NT2/D1 (cell line): ENCODE data around the gene LRRC3C.

Experiments used
- DNase-seq: peaks from one replicate; pipeline ENCODE4 v3.0.0-alpha.2; 2011; ENCODE audit warnings: low read depth, low spot score
- H3K27me3 ChIP-seq: 2 replicates; pipeline ENCODE4 v1.6.0; 2011; ENCODE audit warnings: mild to moderate bottlenecking; ENCODE audit not compliant: insufficient read length, insufficient read depth
- H3K36me3 ChIP-seq: 2 replicates; pipeline ENCODE4 v1.6.1; 2011; ENCODE audit warnings: mild to moderate bottlenecking, low read length, mixed read lengths; ENCODE audit not compliant: insufficient read depth, insufficient read length
- H3K4me1 ChIP-seq: 2 replicates; pipeline ENCODE4 v1.5.1; 2011; ENCODE audit not compliant: insufficient read depth, insufficient read length
- H3K4me3 ChIP-seq: 2 replicates; pipeline ENCODE4 v1.5.1; 2011; ENCODE audit warnings: low read depth; ENCODE audit not compliant: insufficient read length
- H3K9ac ChIP-seq: 2 replicates; pipeline ENCODE4 v1.6.0; 2011; ENCODE audit warnings: low read depth; ENCODE audit not compliant: insufficient read length
- H3K9me3 ChIP-seq: 2 replicates; pipeline ENCODE4 v1.5.1; 2011; ENCODE audit warnings: mild to moderate bottlenecking, low read length; ENCODE audit not compliant: insufficient read depth
- SUZ12 ChIP-seq: IDR thresholded peaks from 2 replicates; pipeline ENCODE4 v1.6.1; 2011; ENCODE audit not compliant: insufficient read length, insufficient read depth; ENCODE audit errors: extremely low read depth
- YY1 ChIP-seq: IDR thresholded peaks from 2 replicates; pipeline ENCODE4 v1.6.1; 2011; ENCODE audit not compliant: insufficient read length, insufficient read depth
- ZNF274 ChIP-seq: IDR thresholded peaks from 2 replicates; pipeline ENCODE4 v1.6.1; 2011; ENCODE audit warnings: mild to moderate bottlenecking, low read depth, low read length

Gene LRRC3C

DNA sequence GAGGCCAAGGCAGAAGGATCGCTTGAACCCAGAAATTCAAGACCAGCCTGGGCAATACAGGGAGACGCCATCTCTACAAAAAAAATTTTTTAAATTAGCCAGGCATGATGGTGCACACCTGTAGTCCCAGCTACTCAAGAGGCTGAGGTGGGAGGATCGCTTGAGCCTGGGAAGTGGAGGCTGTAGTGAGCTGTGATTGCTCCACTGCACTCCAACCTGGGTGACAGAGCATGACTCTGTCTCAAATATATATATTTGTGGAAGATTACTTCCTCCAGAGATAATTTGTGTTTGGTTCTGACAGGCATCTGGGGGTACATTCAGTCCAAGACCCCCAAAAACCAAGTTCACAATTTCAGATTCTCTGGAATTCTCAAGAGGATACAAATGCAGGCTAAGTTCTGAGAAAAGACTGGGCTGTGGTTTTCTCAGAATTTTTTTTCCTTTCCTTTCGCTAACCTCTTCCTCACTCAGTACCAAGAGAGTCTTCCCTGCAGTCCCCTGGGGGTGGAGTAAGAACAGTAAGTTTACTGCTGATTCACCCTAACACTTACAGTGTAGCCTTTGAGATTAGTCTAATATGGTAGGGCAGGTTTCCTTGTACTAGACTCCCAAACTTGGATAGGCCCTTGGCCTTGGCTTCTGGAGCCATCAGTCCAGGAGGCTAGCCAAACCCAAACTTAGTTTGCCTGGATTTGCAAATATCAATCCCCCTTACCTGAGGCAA is 24.2 kb upstream of the LRRC3C start:
- peaks cover 39% of the 10 kb centered on the region for H3K36me3 ChIP-seq
- no peak overlapping the region for H3K4me3 ChIP-seq
- H3K4me1 ChIP-seq, result no peaks in the 10 kb centered on the region
- no peak overlapping the region for H3K9ac ChIP-seq
- no peaks in the 10 kb centered on the region for H3K9me3 ChIP-seq
- no peaks in the 10 kb centered on the region for H3K27me3 ChIP-seq
- no peak for TF ChIP-seq ZNF274
- no peak for TF ChIP-seq YY1
- no peak for TF ChIP-seq SUZ12
- DNase-seq, result no peak

DNA sequence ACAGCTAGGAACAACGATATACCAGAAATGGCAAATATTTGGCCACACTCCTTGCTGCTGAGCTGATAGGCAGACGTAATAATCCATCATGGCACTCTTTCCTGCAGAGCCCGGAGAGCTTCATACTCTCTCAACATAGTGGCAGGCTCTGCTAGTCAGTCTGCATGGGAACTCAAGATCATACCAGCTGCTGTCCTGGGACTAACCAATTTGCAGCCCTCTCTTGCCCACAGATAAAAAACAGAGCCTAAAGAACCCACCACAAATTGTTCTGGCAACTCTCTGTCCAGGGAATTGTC is 22.6 kb upstream of the LRRC3C start:
- no peak overlapping the region for H3K4me3 ChIP-seq
- no peaks in the 10 kb centered on the region for H3K9me3 ChIP-seq
- no peaks in the 10 kb centered on the region for H3K27me3 ChIP-seq
- H3K36me3 ChIP-seq, result peaks cover 53% of the 10 kb centered on the region
- no peak for DNase-seq
- no peak overlapping the region for H3K9ac ChIP-seq
- TF ChIP-seq YY1 (no peak), ZNF274 (no peak), SUZ12 (no peak)
- no peaks in the 10 kb centered on the region for H3K4me1 ChIP-seq

- Histone ChIP-seq H3K9me3 (no peaks in the 10 kb centered on the region), H3K36me3 (peaks cover 69% of the 10 kb centered on the region), H3K27me3 (no peaks in the 10 kb centered on the region), H3K9ac (no peak overlapping the region), H3K4me1 (peaks cover 2% of the 10 kb centered on the region), H3K4me3 (no peak overlapping the region)
- no peak for DNase-seq
- TF ChIP-seq SUZ12 (no peak), ZNF274 (no peak), YY1 (no peak)
Measured at GRCh38 chr17:39908789-39909352, 18.7 kb upstream of the LRRC3C start.

DNA sequence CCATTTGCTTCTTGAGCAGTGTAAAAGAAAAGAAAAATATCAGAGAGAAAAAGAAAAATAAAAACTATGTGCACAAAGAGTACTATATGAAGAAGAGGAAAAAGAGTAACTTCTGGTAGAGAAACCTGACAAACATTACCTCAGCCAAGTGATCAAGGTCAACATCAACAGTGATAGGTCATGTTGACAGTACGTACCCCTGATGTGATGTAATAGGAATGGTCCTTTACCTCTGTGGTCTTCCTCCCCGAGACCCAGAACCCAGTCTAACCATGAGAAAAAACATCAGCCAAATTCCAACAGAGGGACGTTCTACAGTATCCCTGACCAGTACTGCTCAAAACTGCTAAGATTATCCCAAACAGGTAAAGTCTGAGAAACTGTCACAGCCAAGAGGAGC is 13.5 kb upstream of the LRRC3C start:
- no peak overlapping the region for H3K4me3 ChIP-seq
- H3K9ac ChIP-seq, result no peak overlapping the region
- H3K4me1 ChIP-seq, result peaks cover 2% of the 10 kb centered on the region
- H3K27me3 ChIP-seq, result no peaks in the 10 kb centered on the region
- TF ChIP-seq ZNF274, result no peak
- TF ChIP-seq YY1, result no peak
- TF ChIP-seq SUZ12, result no peak
- DNase-seq, result no peak
- H3K9me3 ChIP-seq, result no peaks in the 10 kb centered on the region
- H3K36me3 ChIP-seq, result peaks cover 57% of the 10 kb centered on the region

DNA sequence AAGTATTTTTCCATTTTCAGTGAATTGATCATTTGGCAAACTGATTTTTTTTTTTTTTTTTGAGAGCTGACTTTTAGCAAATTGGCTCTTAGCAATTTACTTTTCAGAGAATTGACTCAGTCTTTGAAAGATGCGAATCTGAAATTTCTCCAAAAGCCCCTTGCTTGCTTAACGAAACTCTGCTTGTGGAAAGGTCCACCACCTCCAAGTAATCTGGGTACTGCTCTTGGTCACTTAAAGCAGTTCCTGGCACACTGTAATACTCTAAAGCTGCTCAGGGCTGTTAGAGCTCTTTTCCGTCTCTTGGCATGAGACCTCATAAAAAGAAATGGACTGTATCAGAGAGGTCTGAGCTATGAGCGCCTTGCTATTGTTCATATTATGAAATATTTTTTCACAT is 12.0 kb upstream of the LRRC3C start:
- no peak for TF ChIP-seq ZNF274
- TF ChIP-seq YY1, result no peak
- TF ChIP-seq SUZ12, result no peak

GRCh38 chr17:39916918-39917317 is 10.6 kb upstream of the LRRC3C start:
- H3K9ac ChIP-seq, result no peak overlapping the region
- no peaks in the 10 kb centered on the region for H3K9me3 ChIP-seq
- no peak overlapping the region for H3K4me3 ChIP-seq
- no peak for TF ChIP-seq SUZ12
- TF ChIP-seq ZNF274, result no peak
- no peak for TF ChIP-seq YY1
- no peaks in the 10 kb centered on the region for H3K4me1 ChIP-seq
- H3K36me3 ChIP-seq, result peaks cover 57% of the 10 kb centered on the region
- no peaks in the 10 kb centered on the region for H3K27me3 ChIP-seq
- DNase-seq, result no peak

More for the DNA sequence above, 12.0 kb upstream of the LRRC3C start:
- H3K4me1 ChIP-seq, result peaks cover 2% of the 10 kb centered on the region
- no peaks in the 10 kb centered on the region for H3K9me3 ChIP-seq
- no peak overlapping the region for H3K9ac ChIP-seq
- no peak for DNase-seq
- H3K36me3 ChIP-seq, result peaks cover 56% of the 10 kb centered on the region
- no peak overlapping the region for H3K4me3 ChIP-seq
- H3K27me3 ChIP-seq, result no peaks in the 10 kb centered on the region

GRCh38 chr17:39919087-39919683 is 8.3 kb upstream of the LRRC3C start:
- H3K4me3 ChIP-seq, result no peak overlapping the region
- no peak for DNase-seq
- TF ChIP-seq SUZ12, result no peak
- TF ChIP-seq YY1, result no peak
- TF ChIP-seq ZNF274, result no peak

More at GRCh38 chr17:39919087-39919683, 8.3 kb upstream of the LRRC3C start:
- peaks cover 9% of the 10 kb centered on the region for H3K4me1 ChIP-seq
- H3K9ac ChIP-seq, result no peak overlapping the region
- no peaks in the 10 kb centered on the region for H3K9me3 ChIP-seq
- H3K27me3 ChIP-seq, result no peaks in the 10 kb centered on the region
- peaks cover 71% of the 10 kb centered on the region for H3K36me3 ChIP-seq
